Lung (tissue), 12 donors: Measurements from ENCODE around the gene CMTM3. TPM values are rescaled to one million over a fixed set of nuclear protein-coding genes. Genes with fewer than 3 reads are reported as not detected.

Source experiments
- ATAC-seq: fragments of 200-7000 bp; cut with Tn5 transposase; one replicate; pipeline ENCODE4 v1.9.1; 2020; ENCODE audit warnings: moderate number of reproducible peaks; ENCODE audit not compliant: insufficient read depth, low FRiP score
- DNase-seq, 3 donors: peaks; one replicate each; pipeline ENCODE4 v3.0.0-alpha.2; 2013 to 2017
- H3K27ac ChIP-seq, 2 donors: one replicate each; pipeline ENCODE4 v1.5.1; 2013; ENCODE audit warnings: mild to moderate bottlenecking in 2 of 2, moderate library complexity in 2 of 2, control low read depth in 1 of 2, inconsistent platforms in 1 of 2, low read depth in 1 of 2, low read length in 1 of 2
- H3K27me3 ChIP-seq, 3 donors: one replicate each; pipeline ENCODE4 v1.5.1; 2013; ENCODE audit warnings: low read length in 2 of 3; ENCODE audit not compliant: control insufficient read depth in 3 of 3, insufficient read depth in 3 of 3
- H3K36me3 ChIP-seq, 4 donors: one replicate each; pipeline ENCODE4 v1.5.1; 2013; ENCODE audit warnings: low read length in 4 of 4, mild to moderate bottlenecking in 1 of 4, moderate library complexity in 1 of 4; ENCODE audit not compliant: control insufficient read depth in 4 of 4, insufficient read depth in 4 of 4
- H3K4me1 ChIP-seq, 5 donors: one replicate each; pipeline ENCODE4 v1.5.1; 2013; ENCODE audit warnings: low read length in 5 of 5, mild to moderate bottlenecking in 2 of 5, moderate library complexity in 1 of 5; ENCODE audit not compliant: control insufficient read depth in 5 of 5, insufficient read depth in 5 of 5
- H3K4me3 ChIP-seq: one replicate; pipeline ENCODE4 v1.5.1; 2013; ENCODE audit warnings: mild to moderate bottlenecking, control low read depth, moderate library complexity
- H3K9ac ChIP-seq, 2 donors: one replicate each; pipeline ENCODE4 v1.5.1; 2013; ENCODE audit warnings: low read length in 2 of 2, control low read depth in 1 of 2; ENCODE audit not compliant: insufficient read depth in 1 of 2
- H3K9me3 ChIP-seq, 4 donors: one replicate each; pipeline ENCODE4 v1.5.1; 2013; ENCODE audit warnings: low read length in 3 of 4, mild to moderate bottlenecking in 1 of 4, moderate library complexity in 1 of 4; ENCODE audit not compliant: control insufficient read depth in 4 of 4, insufficient read depth in 3 of 4
- WGBS, 2 donors: extraction: QIAGEN DNeasy Blood & Tissue Kit; methylation state at CpG; one replicate each; pipeline ENCODE4 v1.1.7; 2013; 5-methylcytosine and 5-hydroxymethylcytosine counted together
- polyA plus RNA-seq, 2 donors: library from polyadenylated mRNA; stranded (reverse); fragments of 200-250 nt; gene quantifications; one replicate each; pipeline ENCODE4 v1.2.1, GENCODE V29; 2013
- total RNA-seq, 2 donors: library from RNA; depleted of rRNA in 1 of 2; stranded (reverse); fragments of >200 nt in 1 of 2; gene quantifications; one replicate each; pipeline ENCODE4 v1.2.1, GENCODE V29; 2014 to 2021
- TF ChIP-seq, protein P1 (sequence below): IDR thresholded peaks from 2 replicates; pipeline ENCODE4 v1.5.1; 2012; ENCODE audit warnings: mild to moderate bottlenecking; ENCODE audit errors: control extremely low read depth, extremely low read depth
- donor health status: control.
- donor health status: control.
- donor health status: Bipolar disorder and iron deficiency.
- donor health status: healthy.
- donor health status: DM: yes; HTN: yes; CAD: no.

Gene CMTM3
- total and polyA plus RNA-seq, 4 donors, result 19.8 to 46.4 (median 31.4) TPM

DNA sequence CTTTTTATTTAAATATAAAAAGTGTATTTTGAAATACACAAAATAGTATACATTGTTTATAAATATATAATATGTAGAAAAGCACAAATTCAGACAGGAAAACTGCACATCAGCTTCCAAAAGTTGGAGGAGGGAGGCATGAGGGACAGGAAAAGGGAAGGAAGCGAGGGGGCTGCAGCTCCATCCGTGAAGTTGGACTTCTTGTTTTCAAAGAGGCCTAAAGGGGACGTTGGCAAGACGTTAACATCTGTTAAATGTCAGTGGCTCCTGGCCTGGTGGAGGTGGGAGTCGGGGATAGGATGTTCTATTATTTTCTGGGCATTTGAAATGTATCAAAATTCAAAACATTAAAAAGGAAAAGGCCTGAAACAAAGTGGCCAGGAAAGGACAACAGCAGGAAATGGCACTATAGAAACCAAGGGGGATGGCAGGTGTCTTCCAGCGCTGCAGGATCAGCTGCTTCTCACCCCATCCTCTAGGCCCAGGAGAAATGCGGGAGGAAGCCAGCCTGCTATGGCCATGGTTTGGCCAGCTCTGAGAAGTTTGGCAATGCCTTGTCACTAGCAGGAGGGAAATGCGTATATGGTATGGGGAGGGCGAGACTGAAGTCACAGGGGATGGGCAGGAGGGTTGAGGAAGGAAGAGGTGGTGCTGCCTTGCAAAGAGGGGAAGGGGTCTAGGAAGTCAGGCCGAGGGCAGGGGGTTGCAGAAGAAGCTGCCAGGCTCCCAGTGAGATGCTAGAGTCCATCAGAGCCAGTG, 18.8 kb upstream of the CMTM3 start:
- DNase-seq, result peak in 1 of 3 donors; percentile 43
- Histone ChIP-seq H3K36me3 (no peaks in the 10 kb centered on the region), H3K9ac (no peak overlapping the region), H3K9me3 (no peaks in the 10 kb centered on the region), H3K4me1 (peaks cover 0 to 7% (median 0%) of the 10 kb centered on the region in 5 donors), H3K27ac (peak overlapping the region in 1 of 2 donors; percentile 42), H3K4me3 (no peak overlapping the region), H3K27me3 (no peaks in the 10 kb centered on the region)
- TF ChIP-seq, protein P1, sequence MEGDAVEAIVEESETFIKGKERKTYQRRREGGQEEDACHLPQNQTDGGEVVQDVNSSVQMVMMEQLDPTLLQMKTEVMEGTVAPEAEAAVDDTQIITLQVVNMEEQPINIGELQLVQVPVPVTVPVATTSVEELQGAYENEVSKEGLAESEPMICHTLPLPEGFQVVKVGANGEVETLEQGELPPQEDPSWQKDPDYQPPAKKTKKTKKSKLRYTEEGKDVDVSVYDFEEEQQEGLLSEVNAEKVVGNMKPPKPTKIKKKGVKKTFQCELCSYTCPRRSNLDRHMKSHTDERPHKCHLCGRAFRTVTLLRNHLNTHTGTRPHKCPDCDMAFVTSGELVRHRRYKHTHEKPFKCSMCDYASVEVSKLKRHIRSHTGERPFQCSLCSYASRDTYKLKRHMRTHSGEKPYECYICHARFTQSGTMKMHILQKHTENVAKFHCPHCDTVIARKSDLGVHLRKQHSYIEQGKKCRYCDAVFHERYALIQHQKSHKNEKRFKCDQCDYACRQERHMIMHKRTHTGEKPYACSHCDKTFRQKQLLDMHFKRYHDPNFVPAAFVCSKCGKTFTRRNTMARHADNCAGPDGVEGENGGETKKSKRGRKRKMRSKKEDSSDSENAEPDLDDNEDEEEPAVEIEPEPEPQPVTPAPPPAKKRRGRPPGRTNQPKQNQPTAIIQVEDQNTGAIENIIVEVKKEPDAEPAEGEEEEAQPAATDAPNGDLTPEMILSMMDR, result no peak
- ATAC-seq, result no peak
- WGBS, 2 donors, result 17 to 47% methylated on average over 10 of the region's 10 CpGs

DNA sequence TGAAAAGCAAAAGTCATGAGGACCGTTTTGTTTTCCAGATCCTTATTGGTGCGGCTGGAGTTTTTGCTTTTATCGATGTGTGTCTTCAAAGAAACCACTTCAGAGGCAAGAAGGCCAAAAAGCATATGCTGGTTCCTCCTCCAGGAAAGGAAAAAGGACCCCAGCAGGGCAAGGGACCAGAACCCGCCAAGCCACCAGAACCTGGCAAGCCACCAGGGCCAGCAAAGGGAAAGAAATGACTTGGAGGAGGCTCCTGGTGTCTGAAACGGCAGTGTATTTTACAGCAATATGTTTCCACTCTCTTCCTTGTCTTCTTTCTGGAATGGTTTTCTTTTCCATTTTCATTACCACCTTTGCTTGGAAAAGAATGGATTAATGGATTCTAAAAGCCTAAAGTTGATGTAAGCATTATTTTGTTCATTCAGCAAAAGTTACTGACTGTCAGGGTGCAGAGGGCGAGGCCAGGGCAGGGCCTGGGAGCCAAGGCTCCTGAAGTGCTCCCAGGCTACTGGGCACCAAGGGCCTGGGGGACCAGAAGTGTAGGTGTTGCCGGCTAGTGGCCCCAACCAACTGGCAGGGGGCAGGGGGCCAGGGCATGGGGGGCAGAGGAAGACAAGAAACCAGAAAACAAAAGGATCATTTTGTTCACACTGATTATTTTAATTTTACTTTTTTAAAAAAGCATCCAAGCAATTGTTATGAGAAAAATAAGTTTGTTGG, 16.5 kb upstream of the CMTM3 start:
- peak overlapping the region in 1 of 2 donors; percentile 26 for H3K27ac ChIP-seq
- no peak overlapping the region for H3K4me3 ChIP-seq
- no peak overlapping the region for H3K9ac ChIP-seq
- H3K9me3 ChIP-seq, result no peaks in the 10 kb centered on the region
- H3K4me1 ChIP-seq, result peaks cover 0 to 9% (median 0%) of the 10 kb centered on the region in 5 donors
- ATAC-seq (no peak), DNase-seq (no peak)
- no peaks in the 10 kb centered on the region for H3K27me3 ChIP-seq
- 54 to 61% methylated on average over 7 of the region's 7 CpGs for WGBS, 2 donors
- no peaks in the 10 kb centered on the region for H3K36me3 ChIP-seq
- TF ChIP-seq, protein P1, result no peak

DNA sequence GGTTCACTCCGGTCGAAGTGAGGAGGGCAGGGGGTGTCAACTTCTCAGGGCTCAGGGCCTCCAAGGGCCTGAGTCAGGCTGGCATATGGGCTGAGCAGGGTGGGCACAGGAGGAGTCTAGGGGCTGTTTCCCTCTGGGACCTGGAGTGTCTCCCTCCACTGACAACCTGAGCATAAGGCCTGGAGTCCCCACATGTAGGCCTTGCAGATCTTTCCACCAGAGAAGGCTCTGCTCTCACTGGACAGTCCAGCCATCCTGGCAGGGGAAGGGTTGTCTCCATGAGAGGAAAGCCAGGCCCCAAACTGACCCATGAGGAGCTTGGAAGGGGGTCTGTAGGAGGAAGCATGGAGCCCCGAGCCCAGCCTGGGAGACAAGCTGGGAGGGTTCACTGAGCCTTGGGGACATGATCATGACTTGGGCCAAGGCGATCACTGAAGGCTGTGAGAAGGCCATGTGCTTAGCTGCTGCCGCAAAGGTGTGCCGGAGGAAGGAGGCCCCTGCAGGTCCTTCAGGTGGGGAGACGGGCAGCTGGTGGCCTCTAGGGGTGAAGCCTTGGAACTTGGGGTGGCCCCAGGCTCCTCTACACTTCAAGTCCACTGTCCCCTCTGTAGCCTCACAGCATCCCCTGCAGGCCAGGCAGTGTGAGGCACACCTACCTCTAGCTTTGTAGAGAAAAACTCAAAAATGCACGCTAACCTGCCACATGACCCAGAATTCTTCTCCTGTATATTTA, 15.4 kb upstream of the CMTM3 start:
- H3K27ac ChIP-seq, result no peak overlapping the region
- ATAC-seq, result peak; percentile 87
- H3K36me3 ChIP-seq, result no peaks in the 10 kb centered on the region
- H3K9me3 ChIP-seq, result peaks cover 0 to 2% (median 0%) of the 10 kb centered on the region in 4 donors
- no peak for DNase-seq
- H3K27me3 ChIP-seq, result no peaks in the 10 kb centered on the region
- H3K9ac ChIP-seq, result no peak overlapping the region
- WGBS, 2 donors, result 70 to 89% methylated on average over 8 of the region's 8 CpGs
- H3K4me1 ChIP-seq, result peaks cover 0 to 9% (median 0%) of the 10 kb centered on the region in 5 donors
- H3K4me3 ChIP-seq, result no peak overlapping the region
- TF ChIP-seq, protein P1, result peak; percentile 65
